ENCODE results near the gene SLC24A3.

SLC24A3 gene

GRCh38 chr20:19274001-19274400, 61.6 kb downstream of the SLC24A3 start:
- no peak for DNase-seq

GRCh38 chr20:19274412-19275015, 62.1 kb downstream of the SLC24A3 start:
- no peak for DNase-seq

- no peak for DNase-seq
These were observed 62.7 kb downstream of the SLC24A3 start for GRCh38 chr20:19275038-19275629.

- DNase-seq = no peak
These were observed 63.2 kb downstream of the SLC24A3 start for GRCh38 chr20:19275630-19276071.

- DNase-seq = no peak
These were observed 64.9 kb downstream of the SLC24A3 start for GRCh38 chr20:19277381-19277780.

GRCh38 chr20:19283490-19284025, 71.1 kb downstream of the SLC24A3 start:
- DNase-seq = no peak

- no peak for DNase-seq
These were observed 72.1 kb downstream of the SLC24A3 start for GRCh38 chr20:19284400-19285178.

GRCh38 chr20:19285436-19285835, 73.0 kb downstream of the SLC24A3 start:
- DNase-seq = no peak

- DNase-seq = no peak
These were observed 75.6 kb downstream of the SLC24A3 start for GRCh38 chr20:19288061-19288460.

- no peak for DNase-seq
These were observed 76.2 kb downstream of the SLC24A3 start for GRCh38 chr20:19288636-19289035.

- no peak for DNase-seq
These were observed 77.0 kb downstream of the SLC24A3 start for GRCh38 chr20:19289451-19289850.

- DNase-seq = no peak
These were observed 78.8 kb downstream of the SLC24A3 start for GRCh38 chr20:19291024-19291817.

- no peak for DNase-seq
These were observed 79.3 kb downstream of the SLC24A3 start for GRCh38 chr20:19291818-19292132.

- DNase-seq = no peak
These were observed 79.8 kb downstream of the SLC24A3 start for GRCh38 chr20:19292254-19292653.

GRCh38 chr20:19295076-19295475, 82.6 kb downstream of the SLC24A3 start:
- no peak for DNase-seq

GRCh38 chr20:19298652-19299051, 86.2 kb downstream of the SLC24A3 start:
- no peak for DNase-seq

GRCh38 chr20:19300395-19300794, 88.0 kb downstream of the SLC24A3 start:
- DNase-seq = no peak

GRCh38 chr20:19301142-19301541, 88.7 kb downstream of the SLC24A3 start:
- DNase-seq = no peak

GRCh38 chr20:19301843-19302242, 89.4 kb downstream of the SLC24A3 start:
- DNase-seq = no peak

GRCh38 chr20:19302714-19303113, 90.3 kb downstream of the SLC24A3 start:
- no peak for DNase-seq

- no peak for DNase-seq
These were observed 91.9 kb downstream of the SLC24A3 start for GRCh38 chr20:19304389-19304788.

- DNase-seq = no peak
These were observed 92.5 kb downstream of the SLC24A3 start for GRCh38 chr20:19304886-19305415.

GRCh38 chr20:19308146-19308545, 95.7 kb downstream of the SLC24A3 start:
- no peak for DNase-seq

Measured in NCI-H526 (cell line).